WTC11 (cell line): ENCODE measurements around the gene PAXIP1.
"Not testable (repeated sequence)": the region's sequence is repeated elsewhere in the genome, so short reads cannot be mapped to it uniquely, and the experiment has no call there.

Source experiments
- JUN ChIP-seq: sonication (generic); formaldehyde crosslinking; IDR thresholded peaks from 2 replicates; pipeline ENCODE4 v1.8.0; 2023; ENCODE audit warnings: mild to moderate bottlenecking, missing genetic modification reagents
- TCF7 ChIP-seq: sonication (generic); formaldehyde crosslinking; IDR thresholded peaks from 2 replicates; pipeline ENCODE4 v1.8.0; 2022; ENCODE audit warnings: mild to moderate bottlenecking, low read depth, missing genetic modification reagents, moderate library complexity
- TF ChIP-seq, protein P1 (sequence below): fragments of 200-600 bp; IDR thresholded peaks from 2 replicates; pipeline ENCODE4 v1.8.0; 2022; ENCODE audit warnings: antibody characterized with exemption

DNA sequence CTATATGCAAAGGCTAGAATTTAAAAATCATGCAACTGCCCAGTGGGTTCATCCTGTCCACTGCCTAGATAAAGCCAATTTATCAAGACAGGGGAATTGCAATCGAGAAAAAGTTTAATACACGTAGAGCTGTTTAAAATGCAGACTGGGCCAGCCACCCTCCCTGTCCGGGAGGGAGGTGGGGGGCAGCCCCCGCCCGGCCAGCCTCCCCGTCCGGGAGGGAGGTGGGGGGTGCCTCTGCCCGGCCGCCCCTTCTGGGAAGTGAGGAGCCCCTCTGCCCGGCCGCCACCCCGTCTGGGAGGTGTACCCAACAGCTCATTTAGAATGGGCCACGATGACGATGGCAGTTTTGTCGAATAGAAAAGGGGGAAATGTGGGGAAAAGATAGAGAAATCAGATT lies 31.6 kb upstream of the PAXIP1 start:
- not testable (repeated sequence) for TF ChIP-seq TCF7, JUN (CRISPR knock-in tag)
- TF ChIP-seq, protein P1, sequence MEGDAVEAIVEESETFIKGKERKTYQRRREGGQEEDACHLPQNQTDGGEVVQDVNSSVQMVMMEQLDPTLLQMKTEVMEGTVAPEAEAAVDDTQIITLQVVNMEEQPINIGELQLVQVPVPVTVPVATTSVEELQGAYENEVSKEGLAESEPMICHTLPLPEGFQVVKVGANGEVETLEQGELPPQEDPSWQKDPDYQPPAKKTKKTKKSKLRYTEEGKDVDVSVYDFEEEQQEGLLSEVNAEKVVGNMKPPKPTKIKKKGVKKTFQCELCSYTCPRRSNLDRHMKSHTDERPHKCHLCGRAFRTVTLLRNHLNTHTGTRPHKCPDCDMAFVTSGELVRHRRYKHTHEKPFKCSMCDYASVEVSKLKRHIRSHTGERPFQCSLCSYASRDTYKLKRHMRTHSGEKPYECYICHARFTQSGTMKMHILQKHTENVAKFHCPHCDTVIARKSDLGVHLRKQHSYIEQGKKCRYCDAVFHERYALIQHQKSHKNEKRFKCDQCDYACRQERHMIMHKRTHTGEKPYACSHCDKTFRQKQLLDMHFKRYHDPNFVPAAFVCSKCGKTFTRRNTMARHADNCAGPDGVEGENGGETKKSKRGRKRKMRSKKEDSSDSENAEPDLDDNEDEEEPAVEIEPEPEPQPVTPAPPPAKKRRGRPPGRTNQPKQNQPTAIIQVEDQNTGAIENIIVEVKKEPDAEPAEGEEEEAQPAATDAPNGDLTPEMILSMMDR: not testable (repeated sequence)
